Endothelial cell of hepatic sinusoid (primary cell): ENCODE measurements around the gene FASTK.

ENCODE experiments used
- in situ Hi-C: cut with HindIII; loops from 2 replicates; pipeline ENCODE4 v1.10.0; 2017; ENCODE audit warnings: low sequenced_read_pairs

Gene FASTK

DNA sequence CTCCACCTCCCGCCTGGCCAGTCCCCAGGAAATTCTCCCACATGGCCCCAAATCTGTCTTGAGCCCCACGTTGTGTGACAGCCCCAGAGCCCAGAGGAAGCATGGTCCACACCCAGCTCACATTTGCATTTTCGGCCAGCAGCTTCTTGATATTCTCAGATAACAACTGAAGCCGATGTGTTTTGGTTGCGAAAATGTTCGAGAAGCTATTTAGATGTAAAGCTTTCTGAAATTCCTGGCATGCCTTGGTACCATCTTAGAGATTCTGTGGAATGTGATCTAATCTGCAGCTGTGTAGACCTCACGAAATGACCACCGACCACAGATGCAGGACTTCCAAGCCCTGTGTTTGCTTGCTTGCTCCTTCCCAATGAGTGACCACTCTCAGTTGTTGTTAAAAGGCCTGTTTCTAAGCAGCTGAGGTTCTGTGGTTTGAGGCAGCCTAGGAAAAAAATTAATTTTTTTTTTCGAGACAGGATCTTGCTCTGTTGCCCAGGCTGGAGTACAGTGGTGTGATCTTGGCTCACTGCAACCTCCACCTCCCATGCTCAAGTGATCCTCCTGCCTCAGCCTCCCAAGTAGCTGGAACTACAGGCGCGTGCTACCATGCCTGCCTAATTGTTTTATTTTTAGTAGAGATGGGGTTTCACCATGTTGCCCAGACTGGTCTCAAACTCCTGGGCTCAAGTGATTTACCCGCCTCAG is 12.4 kb downstream of the FASTK start:
- in situ Hi-C loops: no loop called here

DNA sequence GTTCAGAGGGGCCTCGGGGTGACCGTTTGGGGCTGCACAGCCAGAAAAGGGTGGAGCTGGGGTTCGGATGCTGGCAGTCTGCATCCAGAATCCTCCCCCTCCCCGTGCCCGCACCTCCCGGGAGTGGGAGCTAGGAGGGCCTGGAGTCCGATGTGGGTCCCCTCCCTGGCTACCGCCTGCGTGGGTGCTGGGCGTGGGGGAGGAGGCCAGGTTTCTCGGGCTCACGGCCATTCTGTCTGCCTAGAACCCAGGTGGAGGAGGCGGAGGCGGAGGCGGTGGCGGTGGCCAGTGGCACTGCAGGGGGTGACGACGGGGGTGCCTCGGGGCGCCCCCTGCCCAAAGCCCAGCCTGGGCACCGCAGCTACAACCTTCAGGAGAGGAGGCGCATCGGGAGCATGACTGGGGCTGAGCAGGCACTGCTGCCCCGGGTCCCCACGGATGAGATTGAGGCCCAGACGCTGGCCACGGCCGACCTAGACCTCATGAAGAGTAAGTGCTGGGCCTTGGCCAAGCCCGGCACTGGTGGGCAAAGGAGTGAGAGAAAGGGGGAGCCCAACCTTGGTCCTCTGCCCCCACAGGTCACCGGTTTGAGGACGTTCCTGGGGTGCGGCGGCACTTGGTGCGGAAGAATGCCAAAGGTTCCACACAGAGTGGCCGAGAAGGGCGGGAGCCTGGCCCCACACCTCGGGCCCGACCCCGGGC is 14.2 kb downstream of the FASTK start:
- in situ Hi-C loops: no loop called here

DNA sequence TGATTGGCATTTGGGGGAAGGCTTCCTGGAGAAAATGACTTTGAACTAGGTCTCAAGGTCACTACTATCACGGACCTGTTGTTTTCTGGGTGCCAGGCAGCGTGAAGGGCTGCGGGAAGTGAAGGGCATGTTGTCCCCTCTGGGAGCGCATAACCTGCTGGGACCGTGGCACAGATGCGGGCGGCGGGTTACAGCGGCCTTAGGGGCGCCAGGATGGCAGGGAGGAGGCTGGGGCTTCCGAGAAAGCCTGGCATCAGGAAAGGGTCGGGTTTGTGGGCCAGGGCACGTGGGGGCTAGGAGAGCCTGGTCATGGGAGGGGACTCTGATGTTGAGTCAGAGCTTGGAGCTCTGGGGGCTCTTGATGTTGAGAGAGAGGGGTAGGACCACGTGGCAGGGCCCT is 15.1 kb downstream of the FASTK start:
- in situ Hi-C loops: no loop called here

DNA sequence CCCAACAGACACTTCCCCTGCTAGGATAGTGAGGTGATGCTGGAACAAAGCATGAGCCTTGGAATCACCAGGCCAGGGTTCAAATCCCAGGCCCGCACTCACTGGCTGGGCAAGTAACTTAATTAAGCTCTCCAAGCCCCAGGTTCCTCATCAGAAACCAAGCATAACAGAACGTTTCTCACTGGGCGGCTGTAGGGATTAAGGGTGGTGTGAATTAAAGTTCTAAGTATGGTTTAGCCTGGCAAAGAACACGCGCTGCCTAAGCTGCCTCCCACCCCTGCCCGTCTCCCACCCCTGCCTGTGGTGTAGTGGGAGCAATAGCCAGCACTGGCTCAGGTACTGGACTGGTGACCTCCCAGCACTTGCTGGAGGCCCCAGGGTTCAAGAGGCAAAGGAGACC is 15.6 kb downstream of the FASTK start:
- in situ Hi-C loops: no loop called here

DNA sequence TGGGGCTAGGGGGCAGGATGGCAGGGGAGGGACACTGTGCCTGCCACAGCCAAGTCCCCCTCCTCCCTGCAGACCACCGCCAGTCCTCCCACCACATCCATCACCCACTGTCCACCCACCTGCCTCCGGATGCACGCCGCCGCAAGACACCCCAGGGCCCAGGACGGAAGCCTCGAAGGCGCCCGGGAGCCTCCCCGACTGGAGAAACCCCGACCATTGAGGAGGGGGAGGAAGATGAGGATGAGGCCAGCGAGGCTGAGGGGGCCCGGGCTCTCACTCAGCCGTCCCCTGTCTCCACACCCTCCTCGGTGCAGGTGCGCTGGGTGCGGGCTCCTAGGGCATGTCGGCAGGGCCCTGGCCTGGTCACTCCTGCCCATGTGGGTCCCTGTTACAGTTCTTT is 16.2 kb downstream of the FASTK start:
- in situ Hi-C loops: no loop called here

DNA sequence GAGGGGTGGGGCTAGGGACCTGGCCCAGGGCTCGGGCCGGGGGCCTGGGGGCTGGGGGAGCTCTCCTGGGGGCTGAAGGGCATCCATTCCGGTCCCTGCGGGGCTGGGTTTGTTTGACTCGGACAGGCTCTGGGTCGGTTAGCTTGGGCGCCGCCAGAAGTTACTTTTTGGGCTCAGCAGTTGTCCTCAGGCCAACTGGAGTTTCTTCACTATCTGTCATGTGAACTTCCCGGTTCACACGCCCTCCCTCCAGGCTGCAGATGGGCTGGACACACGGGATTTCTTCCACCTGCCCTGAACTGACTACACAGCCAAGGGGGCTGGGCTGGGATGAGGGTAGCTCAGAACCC is 17.4 kb downstream of the FASTK start:
- in situ Hi-C loops: no loop called here

DNA sequence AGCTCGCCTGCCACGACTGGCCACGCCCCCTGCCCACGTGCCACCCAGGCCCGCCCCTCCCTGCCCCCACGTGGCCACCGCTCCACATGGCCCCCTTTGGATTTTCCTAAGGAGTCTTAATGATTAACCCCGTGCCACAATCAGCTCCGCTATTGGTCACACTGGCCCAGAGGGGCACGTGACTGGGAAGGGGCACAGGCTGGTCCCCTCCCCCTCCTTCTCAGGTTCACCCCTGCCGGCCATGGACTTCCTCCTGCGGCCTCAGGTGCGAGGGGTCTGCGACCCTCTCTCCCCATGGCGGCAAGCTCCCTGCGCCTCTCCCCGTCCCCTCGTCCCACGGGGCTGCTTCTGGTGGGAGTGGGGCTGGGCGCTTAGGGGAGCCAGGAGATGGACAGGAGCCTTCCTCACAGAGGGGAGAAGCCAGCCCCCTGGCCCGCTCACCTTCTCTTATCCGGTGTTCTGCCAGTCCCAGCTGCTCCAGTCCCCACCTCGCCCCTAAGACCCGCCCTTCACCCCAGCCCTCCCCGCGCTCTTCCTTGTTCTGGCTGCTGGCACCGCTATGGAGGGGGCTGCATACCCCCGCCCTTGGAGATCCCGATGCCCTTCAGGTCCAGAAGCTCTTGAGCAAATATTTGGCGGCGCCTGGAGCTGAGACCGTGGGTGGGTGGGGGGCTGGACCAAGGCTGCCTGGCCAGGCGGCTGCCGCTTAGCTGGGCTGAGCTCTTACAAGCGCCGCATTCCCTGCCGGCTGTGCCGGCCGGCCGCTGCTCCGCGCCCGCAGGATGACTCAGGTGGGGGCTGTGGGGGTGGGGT is 18.0 kb downstream of the FASTK start:
- in situ Hi-C loops: no loop called here

DNA sequence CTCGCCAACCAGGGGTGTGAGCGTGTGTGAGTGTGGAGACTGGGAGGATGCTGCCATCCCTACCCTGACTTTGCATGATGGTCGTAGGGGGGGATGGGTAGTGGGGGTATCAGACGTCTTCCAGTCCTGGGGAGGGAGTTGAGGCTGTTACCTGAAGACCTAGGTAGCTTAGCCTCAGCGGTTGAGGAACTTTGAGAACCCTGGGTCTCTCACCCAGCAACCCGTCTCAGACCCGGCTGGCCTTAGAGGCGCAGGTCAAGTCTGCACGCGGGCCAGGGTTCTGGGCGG is 18.6 kb downstream of the FASTK start:
- in situ Hi-C loops: no loop called here

DNA sequence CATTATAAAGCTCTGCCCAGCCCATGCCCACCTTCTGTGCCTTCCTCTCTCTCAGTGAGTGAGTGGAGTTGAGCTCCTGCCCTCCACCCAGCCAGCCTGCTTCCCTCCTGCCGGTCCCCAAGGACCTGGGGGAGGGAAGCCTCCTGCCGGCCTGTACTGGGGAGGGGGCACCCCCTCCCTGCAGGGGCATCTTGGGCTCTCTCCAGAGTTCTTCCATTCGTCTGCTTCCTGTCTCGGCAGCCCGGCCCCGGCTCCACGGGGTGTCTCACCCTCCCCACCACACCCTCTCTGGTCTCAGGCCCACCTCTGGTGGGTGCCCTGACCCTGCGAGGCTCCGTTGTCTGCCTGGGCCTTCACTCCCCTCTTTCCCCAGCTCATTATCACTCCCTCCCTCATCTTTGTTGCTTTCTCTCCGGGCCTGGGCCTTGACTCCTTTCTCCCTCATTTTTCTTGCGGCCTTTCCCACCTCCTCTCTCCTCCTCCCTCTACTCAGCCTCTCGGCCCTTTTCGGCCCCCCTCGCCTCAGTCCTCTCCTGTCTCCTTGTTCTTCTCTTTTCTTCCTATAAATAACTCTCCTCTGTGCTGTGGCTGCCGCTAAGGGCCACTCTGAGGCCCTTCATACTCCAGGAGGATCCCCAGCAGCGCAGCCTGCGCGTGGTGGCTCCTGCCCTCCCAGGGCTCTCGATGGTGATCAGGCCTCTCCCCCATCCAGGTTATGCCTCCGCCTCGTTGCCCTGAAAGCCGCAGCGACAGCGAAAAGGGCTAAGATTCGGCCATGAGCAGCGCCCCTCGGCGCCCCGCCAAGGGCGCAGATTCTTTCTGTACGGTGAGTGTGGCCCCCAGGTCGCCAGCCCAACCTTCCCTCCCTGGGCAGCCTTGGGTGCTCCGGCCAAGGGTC is 19.1 kb downstream of the FASTK start:
- in situ Hi-C loops: no loop called here

DNA sequence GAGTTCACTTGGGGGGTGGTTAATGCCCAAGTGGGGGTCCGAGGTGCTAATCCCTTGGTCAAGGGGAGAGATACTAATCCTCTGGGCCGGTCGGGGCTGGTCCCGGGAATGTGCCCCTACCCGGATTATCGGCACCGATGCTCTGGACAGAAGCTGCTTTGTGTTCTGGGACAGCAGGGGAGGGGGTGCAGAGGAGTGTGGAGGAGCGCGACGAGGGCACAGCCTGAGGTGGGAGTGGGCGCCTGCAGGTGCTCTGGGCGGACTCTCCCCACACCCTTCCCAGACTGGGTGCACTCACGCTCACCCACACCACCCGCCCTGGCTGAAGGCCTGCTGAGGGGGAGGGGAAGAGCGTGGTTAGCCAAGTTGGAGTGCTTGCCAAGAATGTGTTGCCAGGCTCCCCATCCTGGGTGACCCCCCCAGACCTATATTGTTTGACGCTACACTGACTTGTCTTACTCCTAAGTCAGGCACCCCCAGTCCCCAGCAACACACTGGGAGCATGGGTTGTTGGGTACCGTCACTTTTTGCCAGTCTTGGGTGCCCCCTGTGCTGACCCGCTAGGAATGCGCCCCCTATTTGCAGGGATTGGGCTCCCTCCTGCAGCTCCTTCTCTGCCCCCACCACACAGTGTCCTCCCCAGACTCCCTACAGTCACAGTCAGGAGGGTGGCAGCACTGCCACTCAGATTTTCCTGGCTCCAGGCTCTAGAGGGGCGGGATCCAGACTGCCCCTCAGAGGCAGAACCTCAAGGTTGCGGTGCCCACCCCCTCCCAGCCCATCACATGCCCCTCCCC is 20.0 kb downstream of the FASTK start:
- in situ Hi-C loops: no loop called here

DNA sequence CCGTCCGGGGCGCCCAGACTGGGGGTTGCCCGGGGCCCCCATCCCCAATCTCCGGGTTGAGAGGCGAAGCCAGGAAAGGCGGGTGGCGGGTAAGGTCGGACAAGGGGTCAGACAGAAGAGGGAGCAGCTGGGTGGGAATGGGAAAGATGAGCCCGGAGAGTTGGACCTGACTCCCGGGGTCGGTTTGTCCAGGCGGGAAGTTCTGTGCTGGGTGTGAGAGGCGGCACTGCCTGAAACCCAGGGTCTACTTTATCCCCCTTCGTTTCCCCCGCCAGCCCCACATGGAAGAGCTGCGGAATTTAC is 20.5 kb downstream of the FASTK start:
- in situ Hi-C loops: no loop called here

DNA sequence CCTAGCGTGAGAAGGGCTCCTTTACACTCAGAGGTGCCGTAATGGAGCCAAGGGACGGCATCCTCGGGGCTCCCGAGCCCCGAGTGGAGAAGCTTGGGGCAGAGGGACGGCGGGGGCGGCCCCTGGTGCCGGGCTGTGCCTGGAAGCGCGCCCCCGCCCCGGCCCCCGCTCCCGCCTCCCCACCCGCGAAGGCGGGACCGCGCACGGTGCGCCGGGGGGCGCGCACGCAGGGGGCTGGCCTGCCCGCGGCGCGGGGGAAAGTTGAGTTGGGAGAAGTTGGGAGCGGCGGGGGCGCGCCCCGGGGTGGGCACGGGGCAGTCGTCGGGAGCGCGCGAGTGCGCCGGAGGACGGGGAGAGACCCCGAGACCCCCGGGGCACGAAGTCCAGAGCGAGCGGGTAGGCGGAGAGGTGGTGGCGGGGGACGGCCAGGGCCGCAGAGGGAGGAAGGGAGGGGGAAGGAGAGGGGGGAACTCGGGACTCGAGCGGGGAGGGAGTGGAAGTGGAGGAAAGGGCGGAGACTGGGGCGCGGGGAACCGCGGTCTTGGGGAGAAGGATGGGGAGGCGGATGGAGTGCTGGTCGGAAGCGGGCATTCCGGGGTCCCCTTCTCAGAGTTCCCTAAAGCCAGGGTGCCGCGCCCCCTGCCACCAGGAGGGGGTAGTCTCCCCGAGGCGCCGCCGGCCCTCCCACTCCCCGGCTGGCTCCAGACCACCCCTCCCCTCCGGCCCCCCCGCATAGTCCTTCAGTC is 21.1 kb downstream of the FASTK start, which contains the start of gene SLC4A2:
TSS of gene SLC4A2 (plus strand) at position 223 of the 746 bp plus-strand sequence. CDS start 2,399 bp downstream, outside the sequence.
- in situ Hi-C loops: no loop called here

DNA sequence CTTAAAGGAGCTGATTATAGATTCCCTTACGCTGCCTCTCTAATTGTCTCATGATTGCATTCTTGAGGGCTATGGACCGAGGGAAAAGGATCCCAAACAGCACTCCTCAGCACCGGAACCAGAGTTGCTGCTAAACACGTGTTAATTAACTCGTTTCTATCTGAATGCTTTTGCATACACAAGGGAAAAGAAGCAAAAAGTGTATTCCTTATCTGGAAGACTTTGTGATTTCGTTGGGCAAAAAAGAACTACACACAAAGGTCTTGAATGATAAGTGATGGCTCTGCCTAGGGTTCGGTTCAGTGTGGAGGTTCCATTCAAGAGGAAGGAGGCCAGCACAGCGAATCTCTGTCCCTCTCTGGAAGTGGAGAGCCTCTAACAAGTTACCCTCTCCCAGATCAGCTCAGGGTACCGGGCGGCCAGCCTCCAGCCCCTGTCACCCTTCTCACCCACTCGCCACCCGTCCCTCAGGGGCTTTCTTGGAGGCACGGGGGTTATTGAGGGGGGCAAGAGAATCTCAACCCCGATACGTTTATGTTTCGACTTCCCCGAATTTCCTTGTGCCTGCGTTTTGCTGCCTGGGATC is 21.7 kb downstream of the FASTK start:
- in situ Hi-C loops: no loop called here

DNA sequence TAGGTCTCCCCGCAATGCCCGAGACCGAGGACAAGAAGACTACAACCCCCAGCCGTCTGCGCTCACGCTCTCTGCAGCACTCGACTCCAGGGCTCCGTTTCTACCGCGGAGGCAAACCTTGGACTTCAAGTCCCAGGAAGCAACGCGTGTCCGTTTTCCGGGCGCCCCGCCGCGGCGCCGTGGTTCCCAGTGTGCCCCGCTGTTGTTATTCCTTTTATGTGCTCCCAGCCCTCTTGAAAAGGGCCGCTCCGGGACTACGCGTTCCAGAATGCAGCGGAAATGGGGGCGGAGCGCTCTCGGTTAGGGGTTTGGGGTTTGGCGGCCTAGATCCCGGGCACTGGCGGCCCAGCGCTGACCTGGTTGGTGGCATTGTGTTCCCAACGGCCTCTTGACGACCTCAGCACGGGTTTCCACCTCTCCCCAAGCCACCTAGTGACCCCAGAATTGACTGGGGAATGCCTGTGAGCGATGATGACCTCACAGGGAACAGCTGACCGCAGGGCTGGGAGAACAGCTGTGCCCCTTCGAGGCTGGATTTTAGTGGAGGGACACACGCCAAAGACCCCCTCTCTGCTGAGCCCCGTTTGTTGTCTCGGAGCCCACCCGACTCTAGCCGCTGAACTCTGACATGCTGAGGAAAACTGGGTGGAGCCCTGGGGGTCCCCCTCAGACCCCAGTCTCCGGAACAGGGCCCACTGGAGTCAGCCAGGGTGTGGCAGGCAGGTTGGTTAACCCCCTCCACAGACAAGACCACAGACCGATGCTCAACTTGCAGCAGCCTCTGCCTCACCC is 22.4 kb downstream of the FASTK start:
- in situ Hi-C loops: no loop called here

DNA sequence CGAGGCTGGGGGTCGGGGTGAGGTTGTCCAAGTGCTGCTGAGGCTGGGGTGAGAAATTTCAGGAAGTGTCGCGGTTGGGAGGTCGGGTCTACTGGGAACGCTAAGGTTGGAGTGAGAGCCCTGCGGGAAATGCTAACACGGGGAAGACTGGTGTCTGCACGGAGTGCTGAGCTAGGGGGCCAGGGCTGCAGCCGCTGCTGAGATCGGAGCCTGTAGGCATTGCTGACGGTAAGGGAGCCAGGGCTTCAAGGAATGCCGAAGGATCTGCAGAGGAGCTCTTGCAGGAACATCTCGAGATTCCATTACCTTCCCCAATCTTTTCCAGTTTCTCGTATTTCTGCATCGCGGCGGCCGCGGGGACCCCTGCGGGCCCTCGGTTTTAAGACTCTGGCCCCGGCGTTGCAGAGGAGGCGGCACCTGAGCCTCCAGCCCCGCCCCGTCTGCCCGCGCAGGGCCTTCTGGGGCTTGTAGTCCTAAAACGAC is 23.1 kb downstream of the FASTK start, which contains the start of gene CDK5:
TSS of gene CDK5 (minus strand) at position 392 of the 483 bp plus-strand sequence. CDS start at position 343, 49 bp downstream.
- in situ Hi-C loops: no loop called here

DNA sequence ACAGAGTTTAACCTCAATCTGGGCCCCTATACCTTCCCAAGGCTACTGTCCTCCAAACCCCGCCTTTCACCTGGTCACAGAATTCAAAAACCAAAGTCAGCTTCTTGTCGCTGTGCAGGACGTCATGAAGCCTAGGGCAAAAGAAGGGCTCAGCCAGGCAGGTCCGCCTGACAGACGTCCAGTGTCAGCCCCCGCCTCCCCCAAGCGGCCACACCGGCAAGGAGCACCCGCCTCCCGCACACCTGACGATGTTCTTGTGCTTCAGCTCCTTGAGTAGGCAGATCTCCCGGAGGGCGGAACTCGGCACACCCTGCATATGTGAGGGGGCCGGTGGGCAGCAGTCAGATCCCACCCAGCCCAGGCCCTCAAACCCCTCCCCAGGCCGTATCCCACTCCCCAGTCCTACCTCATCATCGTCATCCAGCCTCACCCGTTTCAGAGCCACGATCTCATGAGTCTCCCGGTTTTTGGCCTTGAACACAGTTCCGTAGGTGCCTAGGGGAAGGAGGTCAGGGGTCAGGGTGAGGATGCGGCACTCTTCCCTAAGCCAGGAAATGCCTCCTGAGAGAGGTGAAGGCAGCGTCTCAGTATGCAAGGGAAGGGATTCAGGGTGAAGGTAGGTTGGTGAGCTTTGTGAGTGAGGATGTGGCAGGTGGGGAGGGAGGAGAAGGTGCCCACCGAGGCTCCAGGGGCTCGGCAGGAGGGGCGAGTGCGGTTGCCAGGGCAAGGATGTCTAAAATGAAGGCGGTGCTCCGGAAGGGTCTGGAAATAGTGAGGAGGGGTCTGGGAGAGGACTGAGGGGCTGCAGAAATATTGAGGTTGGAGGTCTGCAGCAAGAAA is 23.7 kb downstream of the FASTK start:
- in situ Hi-C loops: no loop called here

DNA sequence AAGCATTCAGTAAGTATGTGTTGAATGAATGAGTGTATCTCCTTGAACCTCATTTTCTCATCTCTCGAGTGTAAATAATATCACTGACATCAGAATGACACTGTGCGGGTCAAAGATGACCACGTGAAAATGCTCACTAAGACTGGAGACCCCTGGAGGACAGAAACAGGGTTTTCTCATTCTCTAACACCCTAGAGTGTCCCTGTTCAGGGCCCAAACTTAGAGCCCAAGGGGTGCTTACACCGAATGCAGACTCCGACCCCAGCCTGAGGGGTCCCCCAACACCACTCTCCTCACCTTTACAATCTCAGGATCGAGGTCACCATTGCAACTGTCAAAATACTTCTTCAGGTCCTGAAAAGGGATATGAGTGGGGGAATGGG is 24.3 kb downstream of the FASTK start:
- in situ Hi-C loops: no loop called here
